Stimulated activated CD4-positive, alpha-beta T cell treated with anti-CD3 and anti-CD28 coated beads, Interleukin-1b, Interleukin-23, amount 100 ng/mL, for 24 hours (primary cell): ENCODE data around the gene B3GNT9.

Experiments
- DNase-seq, 4 experiments: peaks; one replicate each; pipeline ENCODE4 v3.0.0-alpha.2; 2020; ENCODE audit warnings: low read depth in 4 of 4, low spot score in 1 of 4

Gene B3GNT9

GRCh38 chr16:67169642-67170167 lies 18.9 kb upstream of the B3GNT9 start:
- no peak for DNase-seq

DNA sequence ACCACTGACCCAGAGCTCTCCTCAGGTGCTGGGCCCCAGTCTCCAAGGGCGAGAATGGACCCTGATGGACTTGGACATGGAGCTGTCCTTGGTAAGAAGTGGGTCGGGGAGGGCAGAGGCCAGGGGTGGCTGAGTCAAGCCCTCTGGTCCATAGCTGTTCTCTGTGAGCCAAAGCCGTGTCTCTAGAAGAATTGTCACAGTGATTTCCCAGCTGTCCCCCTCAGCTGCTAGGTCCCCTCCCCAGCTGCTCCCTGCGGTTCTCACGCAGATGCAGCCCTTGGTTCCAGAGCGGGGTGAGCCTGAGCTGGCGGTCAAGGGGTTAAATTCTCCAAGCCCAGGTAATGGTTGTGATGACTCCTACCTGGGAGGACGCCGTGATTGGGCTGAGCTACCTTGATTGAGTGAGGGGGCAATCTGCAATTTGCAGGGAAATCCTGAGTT lies 18.2 kb upstream of the B3GNT9 start:
- DNase-seq: no peak

GRCh38 chr16:67167588-67167987 lies 16.8 kb upstream of the B3GNT9 start:
- DNase-seq: no peak

DNA sequence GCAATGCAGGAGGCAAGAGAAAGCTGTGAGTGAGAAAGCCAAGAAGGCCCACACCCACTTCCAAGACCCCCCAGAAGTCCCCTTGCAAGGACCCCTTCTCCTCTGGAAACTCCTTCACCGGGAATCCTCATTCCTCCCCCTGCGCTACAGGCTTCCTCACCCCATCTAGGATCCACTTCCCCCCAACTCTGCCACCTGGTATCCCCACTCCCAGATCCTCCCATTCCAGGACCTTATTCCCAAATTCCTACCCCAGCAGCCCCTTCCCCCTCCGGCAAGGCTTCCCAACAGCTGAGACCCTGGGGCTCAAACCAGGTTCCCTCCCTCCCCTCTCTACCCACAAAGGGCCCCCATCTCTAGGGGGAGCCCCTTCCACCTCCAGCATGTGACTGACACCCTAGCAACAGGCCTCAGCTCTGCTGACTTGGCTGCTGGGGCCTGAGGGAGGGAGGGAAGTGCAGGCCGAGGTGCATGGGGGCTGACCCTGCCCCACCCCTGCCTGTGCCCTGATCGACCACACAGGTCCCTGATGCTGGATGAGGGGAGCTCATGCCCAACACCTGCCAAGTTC lies 15.9 kb upstream of the B3GNT9 start:
- no peak for DNase-seq

DNA sequence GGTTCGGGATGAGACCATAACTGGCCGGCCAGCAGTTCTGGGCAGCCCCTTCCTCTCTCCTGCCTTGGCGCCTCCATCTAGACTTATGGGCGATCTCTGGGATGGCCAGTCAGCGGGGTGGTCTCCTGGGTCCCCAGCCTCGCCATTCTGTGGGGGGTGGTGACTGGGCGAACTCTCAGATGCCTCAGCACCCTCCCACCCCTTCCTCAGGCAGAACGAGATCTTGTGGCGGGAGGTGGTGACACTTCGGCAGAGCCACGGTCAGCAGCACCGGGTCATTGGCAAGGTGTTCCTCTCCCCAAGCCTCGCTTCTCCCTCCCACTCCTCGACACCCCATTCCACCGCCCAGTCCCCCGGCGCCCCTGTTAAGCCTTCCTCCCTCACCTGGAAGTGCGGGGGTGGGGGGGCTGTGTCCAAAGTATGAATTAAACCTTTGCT lies 15.3 kb upstream of the B3GNT9 start:
- no peak for DNase-seq

GRCh38 chr16:67165121-67166078 lies 14.6 kb upstream of the B3GNT9 start:
- no peak for DNase-seq

- no peak for DNase-seq
Measured at GRCh38 chr16:67164599-67165061, 13.8 kb upstream of the B3GNT9 start, which contains the start of gene HSF4. Gene HSF4 (plus strand): TSS chr16:67164745. CDS start chr16:67164812, 67 bp downstream.

DNA sequence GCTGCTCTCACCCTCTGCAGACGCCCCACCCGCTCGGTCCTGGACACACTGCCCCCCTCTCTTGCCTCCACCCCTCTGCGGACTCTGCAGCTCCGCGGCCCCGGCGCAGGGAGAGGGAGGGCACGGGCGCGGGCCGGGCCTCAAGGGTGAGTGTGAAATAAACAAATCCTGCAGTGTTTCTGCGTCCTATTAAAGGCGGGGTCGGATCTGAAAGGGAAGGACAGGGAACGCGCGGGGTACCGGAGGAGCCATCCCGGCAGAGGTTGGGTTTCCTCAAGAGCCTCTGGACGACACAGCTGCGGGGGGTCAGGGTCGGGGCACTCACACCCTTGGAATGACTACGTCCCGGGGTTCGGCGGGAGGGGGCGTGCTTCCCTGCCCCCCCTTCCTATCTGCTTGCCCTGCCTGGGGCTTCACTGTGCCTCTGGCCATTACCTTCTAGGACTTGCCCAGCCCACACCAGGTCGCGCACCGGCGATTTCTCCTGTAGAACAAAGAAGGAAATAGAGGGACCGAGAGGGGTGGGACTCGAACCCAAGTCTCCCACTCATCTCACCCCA lies 13.3 kb upstream of the B3GNT9 start:
- DNase-seq: no peak

DNA sequence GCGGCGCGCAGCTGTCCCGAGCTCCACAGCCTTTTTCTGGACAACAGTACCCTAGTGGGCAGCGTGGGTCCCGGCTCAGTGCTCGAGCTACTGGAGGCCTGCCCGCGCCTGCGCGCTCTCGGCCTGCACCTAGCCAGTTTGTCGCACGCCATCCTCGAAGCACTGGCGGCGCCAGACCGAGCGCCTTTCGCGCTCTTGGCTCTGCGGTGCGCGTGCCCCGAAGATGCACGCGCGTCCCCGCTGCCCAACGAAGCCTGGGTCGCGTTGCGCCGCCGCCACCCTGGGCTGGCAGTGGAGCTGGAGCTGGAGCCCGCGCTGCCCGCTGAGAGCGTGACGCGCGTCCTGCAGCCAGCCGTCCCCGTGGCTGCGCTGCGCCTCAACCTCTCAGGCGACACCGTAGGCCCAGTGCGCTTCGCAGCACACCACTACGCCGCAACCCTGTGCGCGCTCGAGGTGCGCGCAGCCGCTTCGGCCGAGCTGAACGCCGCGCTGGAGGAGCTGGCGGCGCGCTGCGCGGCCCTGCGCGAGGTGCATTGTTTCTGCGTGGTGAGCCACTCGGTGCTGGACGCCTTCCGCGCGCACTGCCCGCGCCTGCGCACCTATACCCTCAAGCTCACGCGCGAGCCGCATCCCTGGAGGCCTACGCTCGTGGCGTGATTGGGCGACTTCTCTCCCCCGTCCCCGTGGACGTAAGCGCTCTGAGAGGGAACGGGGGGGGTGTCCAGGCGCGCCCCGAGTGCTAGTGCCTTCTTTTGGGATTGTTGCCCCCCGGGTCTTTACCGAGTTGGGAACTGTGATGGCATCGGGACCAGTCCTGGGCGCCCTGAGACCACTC lies 12.6 kb upstream of the B3GNT9 start:
- DNase-seq: no peak

- DNase-seq: no peak
Measured at GRCh38 chr16:67162506-67163163, 11.8 kb upstream of the B3GNT9 start.

DNA sequence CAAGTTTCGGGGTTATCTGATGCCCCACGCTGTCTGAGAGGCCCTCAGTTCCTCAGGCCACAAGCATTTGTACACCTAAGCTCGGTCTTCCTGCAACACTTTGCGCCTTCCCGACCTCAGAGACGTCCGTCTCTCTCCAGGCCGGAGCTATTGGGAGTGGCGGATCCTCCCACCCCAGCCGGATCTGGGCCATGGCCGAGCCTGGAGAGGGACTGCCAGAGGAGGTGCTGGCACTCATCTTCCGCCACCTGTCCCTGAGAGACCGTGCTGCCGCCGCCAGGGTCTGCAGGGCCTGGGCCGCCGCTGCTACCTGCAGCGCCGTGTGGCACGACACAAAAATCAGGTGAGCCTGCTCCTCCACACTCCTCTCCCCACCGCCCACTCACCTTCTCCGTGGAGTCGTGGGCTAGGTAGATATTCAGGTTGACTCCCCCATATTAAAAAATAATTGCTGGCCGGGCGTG lies 10.8 kb upstream of the B3GNT9 start:
- DNase-seq: no peak

- peak in 1 of 4 experiments; percentile 78 for DNase-seq
Measured at GRCh38 chr16:67158637-67159600, 8.1 kb upstream of the B3GNT9 start.

GRCh38 chr16:67157892-67158635 lies 7.3 kb upstream of the B3GNT9 start:
- no peak for DNase-seq

DNA sequence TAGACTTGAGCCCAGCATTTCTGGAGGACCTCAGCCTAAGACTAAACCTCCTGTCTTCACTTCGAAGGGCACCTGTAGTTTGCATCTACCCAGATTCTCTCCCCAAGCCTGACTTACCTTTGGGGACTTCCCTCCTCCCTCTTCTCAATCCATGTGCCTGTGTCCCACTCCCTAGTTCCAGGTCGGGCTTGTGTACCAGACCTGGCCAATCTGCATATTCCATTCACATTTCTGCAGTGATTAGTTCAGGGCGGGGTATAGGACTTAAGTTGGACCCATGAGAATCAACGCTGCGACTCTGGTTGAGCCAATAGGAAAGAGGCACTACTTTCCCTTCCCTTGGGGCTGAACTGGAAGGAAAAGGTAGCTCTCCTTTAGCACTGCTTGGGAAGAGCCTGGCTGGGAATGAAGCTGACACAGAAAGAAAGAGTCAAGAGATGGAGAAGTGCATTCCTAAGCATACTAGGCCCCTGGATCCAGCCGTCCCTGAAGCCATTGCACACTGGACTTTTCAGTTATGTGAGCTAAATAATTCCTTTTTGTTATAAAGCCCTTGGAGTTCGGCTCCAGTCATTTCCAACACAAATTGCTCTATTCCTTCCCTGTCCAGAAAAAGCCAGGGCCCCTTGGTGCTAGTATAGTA lies 6.4 kb upstream of the B3GNT9 start:
- DNase-seq: no peak

- no peak for DNase-seq
Measured at GRCh38 chr16:67156143-67156844, 5.5 kb upstream of the B3GNT9 start.

DNA sequence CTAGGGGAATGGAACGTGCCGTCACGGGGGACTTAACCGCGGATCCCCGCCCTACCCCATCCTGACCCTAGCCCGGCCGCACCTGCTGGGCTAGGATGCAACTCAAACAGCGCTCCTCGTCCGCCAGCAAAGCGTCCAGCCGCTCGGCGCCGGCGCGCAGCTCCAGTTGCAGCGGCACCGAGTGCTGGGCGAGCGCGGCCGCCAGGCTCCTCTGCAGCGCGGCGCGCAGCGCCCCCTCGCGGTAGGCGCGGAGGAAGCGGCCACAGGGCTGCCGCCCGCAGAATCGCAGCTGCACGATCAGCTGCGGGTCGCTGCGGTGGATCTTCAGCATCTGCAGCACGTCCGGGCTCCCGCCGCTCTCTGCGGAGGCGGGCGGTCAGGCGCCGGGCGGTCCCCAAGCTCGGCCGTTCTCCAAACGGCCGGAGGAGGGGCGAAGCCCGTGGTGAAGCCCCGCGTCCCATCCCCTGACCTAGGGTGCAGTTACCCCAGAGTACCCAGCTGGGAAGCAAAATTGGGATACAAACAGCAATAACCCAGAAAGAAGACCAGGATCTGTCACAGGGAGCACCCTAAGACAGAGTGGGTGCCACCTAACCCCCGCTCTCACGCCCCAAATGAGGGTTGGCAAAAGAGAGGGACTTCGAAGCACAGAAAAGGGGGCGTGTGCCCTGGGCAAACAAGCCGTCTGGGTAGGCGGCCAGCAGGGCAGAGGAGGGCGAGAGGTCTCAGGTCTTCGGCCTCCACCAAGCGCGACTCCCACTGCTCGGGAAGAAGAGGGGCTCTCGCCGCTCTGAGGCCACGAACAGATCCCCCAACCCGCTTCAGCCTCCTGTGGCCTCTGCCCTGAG lies 4.7 kb upstream of the B3GNT9 start:
- DNase-seq: peak; percentile 61 to 73 (median 65)
